GM21515 (cell line): ENCODE data around the gene ISG15.
"Not testable (repeated sequence)": the region's sequence is repeated elsewhere in the genome, so short reads cannot be mapped to it uniquely, and the experiment has no call there.

ENCODE experiments used
- ATAC-seq: cut with Tn5 transposase; IDR thresholded peaks from one replicate; pipeline ENCODE4 v1.9.1; 2021; ENCODE audit not compliant: unreplicated experiment

ISG15 gene

GRCh38 chr1:1043411-1043810 lies 30.1 kb downstream of the ISG15 start:
- no peak for ATAC-seq

DNA sequence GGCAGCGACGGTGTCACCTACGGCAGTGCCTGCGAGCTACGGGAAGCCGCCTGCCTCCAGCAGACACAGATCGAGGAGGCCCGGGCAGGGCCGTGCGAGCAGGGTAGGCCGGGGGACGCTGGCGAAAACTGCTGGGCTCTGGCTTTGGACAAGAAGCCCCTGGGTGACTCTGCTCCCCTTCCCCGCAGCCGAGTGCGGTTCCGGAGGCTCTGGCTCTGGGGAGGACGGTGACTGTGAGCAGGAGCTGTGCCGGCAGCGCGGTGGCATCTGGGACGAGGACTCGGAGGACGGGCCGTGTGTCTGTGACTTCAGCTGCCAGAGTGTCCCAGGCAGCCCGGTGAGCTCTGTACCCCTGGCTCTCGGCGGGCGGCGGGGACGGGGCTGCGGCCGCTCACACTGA lies 30.6 kb downstream of the ISG15 start:
- no peak for ATAC-seq

DNA sequence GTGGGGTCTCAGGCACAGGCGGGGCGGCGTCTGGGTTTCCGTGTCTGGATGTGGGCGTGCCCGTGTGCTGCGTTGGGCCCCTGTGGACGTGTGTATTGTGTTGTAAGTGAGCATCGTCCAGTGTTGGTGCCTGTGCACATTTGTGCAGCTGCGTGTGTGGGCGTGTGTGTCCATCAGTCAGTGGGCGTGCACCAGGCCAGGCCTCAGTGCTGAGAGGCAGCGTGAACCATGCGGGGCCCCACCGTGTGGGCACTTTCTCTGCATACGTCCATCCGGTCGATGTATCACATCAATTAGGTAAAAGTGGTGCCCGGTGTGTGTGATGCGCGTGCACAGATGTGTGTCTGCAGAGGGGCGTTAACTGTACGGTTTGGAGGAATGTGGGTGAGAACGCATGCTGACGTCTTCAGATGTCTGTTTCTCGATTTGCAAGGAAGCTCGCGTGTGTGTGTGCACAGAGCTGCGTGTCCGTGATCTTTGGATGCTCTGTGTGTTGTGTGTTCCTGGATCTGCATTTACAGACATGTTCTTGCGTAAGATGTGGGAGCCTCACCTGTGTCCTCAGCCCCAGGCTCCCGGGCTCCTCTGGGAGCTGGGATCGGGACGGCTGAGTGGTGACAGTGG lies 31.3 kb downstream of the ISG15 start:
- ATAC-seq, result no peak

DNA sequence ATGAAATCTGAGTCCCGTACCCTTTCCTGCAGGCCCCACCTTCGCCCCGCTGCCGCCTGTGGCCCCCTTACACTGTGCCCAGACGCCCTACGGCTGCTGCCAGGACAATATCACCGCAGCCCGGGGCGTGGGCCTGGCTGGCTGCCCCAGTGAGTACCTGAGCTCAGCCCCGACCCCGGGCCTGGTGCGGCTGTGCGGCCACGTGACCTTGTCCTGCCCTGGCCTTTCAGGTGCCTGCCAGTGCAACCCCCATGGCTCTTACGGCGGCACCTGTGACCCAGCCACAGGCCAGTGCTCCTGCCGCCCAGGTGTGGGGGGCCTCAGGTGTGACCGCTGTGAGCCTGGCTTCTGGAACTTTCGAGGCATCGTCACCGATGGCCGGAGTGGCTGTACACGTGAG lies 31.8 kb downstream of the ISG15 start:
- ATAC-seq, result no peak

DNA sequence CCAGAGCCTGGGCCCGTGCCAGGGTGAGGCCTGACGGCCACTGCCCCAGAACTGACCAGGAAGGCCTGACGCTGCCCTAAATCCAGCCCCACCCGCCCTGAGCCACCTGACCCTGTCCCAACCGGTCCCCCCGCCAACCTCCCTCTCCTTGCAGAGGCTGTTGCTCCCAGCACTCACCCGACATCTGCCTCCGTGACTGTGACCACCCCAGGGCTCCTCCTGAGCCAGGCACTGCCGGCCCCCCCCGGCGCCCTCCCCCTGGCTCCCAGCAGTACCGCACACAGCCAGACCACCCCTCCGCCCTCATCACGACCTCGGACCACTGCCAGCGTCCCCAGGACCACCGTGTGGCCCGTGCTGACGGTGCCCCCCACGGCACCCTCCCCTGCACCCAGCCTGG lies 32.9 kb downstream of the ISG15 start:
- no peak for ATAC-seq

DNA sequence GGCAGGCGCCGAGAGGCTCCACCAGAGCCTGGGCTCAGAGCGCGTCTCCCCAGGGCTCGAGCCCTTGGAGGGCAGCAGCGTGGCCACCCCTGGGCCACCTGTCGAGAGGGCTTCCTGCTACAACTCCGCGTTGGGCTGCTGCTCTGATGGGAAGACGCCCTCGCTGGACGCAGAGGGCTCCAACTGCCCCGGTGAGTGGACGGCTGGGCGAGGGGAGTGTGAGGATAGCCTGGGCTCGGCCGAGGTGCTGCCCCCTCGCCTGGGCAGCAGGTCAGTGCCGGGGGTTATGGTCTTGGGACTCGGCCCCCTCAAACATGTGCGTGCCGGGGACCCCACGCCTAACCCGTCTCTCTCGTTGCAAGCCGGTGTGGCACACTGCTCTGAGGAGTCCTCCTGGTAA lies 33.5 kb downstream of the ISG15 start:
- no peak for ATAC-seq

DNA sequence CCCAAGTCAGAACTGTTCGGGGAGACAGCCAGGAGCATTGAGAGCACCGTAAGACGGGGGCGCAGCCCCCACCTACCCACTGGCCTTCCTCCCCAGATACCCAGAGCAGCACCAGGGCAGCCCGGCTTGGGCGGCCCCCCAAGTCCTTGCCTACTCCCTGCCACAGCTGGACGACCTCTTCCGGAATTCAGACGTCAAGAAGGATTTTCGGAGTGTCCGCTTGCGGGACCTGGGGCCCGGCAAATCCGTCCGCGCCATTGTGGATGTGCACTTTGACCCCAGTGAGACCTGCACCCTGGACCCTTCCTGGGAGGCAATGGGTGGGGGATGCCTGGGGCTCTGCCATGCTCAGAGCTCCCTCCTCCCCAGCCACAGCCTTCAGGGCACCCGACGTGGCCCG lies 34.1 kb downstream of the ISG15 start:
- ATAC-seq, result no peak

GRCh38 chr1:1047963-1048362 lies 34.7 kb downstream of the ISG15 start:
- ATAC-seq, result no peak

DNA sequence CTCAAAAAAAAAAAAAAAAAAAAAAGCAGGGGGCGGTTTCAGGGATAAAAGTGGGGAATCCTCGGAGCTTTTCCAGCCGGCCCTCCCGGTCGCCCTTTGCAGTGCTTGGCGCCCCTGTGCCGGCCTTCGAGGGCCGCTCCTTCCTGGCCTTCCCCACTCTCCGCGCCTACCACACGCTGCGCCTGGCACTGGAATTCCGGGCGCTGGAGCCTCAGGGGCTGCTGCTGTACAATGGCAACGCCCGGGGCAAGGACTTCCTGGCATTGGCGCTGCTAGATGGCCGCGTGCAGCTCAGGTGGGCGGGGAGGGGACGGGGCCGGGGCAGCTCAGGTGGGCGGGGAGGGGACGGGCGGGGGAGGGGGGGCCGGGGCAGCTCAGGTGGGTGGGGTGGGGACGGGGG lies 35.5 kb downstream of the ISG15 start:
- no peak for ATAC-seq

GRCh38 chr1:1049318-1050165 lies 36.2 kb downstream of the ISG15 start:
- ATAC-seq, result no peak

DNA sequence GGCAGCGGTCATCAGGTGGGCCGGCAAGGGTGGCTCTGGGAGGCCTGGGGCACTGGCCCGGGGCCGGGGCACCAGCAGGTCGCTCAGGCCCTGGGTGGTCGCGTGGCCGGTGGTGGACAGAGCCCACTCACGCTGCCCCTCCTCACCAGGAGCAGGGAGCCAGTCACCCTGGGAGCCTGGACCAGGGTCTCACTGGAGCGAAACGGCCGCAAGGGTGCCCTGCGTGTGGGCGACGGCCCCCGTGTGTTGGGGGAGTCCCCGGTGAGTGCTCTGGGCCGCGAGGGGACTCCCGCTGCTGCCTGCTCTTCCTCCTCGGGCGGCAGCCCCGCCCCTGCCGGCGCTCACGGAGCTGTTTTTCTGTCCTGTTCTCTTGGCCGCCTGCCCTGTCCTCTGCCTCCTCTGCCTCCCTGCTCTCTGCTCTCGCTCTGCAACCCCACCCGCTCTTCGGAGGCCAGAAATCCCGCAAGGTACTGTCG lies 37.3 kb downstream of the ISG15 start:
- no peak for ATAC-seq

DNA sequence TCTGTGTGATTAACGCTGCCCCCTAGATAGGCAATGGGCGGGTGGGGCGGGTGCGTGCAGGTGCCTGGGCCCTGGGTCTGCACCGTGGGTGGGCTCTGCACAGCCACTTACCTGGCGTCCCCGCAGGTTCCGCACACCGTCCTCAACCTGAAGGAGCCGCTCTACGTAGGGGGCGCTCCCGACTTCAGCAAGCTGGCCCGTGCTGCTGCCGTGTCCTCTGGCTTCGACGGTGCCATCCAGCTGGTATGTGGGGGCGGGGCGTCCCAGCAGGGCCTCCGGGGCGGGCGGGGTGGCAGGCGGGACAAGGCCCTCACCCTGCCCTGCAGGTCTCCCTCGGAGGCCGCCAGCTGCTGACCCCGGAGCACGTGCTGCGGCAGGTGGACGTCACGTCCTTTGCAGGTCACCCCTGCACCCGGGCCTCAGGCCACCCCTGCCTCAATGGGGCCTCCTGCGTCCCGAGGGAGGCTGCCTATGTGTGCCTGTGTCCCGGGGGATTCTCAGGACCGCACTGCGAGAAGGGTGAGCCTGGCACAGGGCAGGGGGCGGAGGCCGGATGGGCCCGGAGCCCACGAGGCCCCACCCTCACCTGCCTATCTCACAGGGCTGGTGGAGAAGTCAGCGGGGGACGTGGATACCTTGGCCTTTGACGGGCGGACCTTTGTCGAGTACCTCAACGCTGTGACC lies 38.0 kb downstream of the ISG15 start:
- ATAC-seq, result no peak

GRCh38 chr1:1052003-1052840 lies 38.9 kb downstream of the ISG15 start:
- ATAC-seq, result no peak

DNA sequence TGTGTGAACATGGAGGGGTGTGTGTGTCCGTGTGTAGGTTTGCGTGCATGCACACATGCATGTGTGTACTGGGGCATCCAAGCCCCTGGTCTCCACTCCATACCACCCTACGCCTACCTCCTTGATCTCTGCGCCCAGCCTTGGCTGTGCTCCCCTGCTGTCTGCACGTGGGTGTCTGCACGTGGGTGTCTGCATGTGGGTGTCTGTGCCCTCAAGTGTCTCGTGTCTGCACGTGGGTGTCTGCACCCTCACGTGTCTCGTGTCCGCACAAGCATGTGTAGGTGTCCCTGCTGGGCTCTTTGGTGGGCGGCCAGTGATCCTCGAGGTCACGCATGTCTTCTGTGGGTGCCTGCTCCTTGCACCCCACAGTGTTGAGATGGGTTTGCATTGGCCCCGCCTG lies 39.7 kb downstream of the ISG15 start:
- ATAC-seq, result no peak

DNA sequence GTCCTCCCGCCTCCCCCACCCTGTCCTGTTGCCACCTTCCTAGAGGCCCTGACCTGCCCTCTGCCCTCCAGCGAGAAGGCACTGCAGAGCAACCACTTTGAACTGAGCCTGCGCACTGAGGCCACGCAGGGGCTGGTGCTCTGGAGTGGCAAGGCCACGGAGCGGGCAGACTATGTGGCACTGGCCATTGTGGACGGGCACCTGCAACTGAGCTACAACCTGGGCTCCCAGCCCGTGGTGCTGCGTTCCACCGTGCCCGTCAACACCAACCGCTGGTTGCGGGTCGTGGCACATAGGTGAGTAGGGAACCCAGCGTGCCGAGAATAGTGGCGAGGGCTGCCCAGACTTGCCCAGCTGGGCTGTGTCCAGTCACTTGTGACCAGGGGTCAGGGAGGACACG lies 40.4 kb downstream of the ISG15 start:
- no peak for ATAC-seq

- no peak for ATAC-seq
Measured at GRCh38 chr1:1054099-1054700, 40.9 kb downstream of the ISG15 start.

DNA sequence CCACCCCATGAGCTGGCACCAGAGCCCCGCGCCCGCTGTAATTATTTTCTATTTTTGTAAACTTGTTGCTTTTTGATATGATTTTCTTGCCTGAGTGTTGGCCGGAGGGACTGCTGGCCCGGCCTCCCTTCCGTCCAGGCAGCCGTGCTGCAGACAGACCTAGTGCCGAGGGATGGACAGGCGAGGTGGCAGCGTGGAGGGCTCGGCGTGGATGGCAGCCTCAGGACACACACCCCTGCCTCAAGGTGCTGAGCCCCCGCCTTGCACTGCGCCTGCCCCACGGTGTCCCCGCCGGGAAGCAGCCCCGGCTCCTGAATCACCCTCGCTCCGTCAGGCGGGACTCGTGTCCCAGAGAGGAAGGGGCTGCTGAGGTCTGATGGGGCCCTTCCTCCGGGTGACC lies 41.7 kb downstream of the ISG15 start:
- ATAC-seq, result no peak

- ATAC-seq, result no peak
Measured at GRCh38 chr1:1055841-1056736, 42.8 kb downstream of the ISG15 start.

DNA sequence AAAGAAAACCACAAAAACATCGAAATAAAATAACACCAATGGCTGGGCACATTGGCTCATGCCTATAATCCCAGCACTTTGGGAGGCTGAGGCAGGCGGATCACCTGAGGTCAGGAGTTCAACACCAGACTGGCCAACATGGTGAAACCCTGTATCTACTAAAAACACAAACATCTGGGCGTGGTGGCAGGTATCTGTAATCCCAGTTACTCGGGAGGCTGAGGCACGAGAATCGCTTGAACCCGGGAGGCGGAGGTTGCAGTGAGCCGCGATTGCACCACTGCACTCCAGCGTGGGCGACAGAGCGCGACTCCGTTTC lies 44.4 kb downstream of the ISG15 start:
- not testable (repeated sequence) for ATAC-seq
